Activated CD4-positive, alpha-beta T cell treated with anti-CD3 and anti-CD28 coated beads, Interleukin-2, amount 50 U/mL, for 1 hour (primary cell): Measurements from ENCODE around the gene MAP3K15.

Experiments
- DNase-seq: peaks from one replicate; pipeline ENCODE4 v3.0.0-alpha.2; 2020

MAP3K15 gene

DNA sequence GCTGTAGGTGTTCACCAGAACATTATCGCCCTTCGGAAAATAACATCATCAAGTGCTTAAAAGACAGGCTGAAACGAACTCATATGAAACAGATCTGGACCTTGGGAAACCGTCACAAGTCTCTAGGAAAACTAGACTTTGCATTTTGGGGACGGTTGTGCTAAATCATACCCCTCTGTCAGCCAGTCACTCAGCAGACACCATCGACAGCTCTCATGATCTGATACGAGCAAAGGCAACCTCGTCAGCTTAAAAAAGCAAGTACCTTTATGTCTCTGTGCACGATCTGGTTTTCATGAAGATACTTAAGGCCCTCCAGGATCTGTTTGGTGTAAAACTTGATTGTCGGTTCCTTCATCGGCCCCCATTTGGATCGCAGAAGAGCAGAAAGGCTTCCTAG is 123.2 kb downstream of the MAP3K15 start:
- DNase-seq: no peak

- DNase-seq: no peak
Observed at GRCh38 chrX:19389227-19389845, 126.0 kb downstream of the MAP3K15 start.

DNA sequence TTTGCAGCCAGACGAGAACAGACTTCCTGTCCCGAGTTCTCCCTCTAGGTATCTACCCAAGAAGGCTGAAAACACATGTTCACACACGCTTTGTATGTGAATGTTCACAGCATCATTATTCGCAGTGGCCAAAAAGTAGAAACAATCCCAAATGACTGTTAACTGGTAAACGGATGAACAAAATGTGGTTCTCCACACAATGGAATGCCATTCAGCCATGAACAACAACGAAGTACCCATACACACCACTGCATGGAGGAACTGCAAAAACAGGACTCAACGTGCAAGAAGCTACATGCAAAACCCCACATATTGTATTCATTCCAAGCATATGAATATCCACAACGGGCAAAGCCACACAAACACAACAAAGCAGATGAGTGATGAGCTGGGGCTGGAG is 126.6 kb downstream of the MAP3K15 start:
- DNase-seq: no peak

GRCh38 chrX:19388064-19388679 is 127.1 kb downstream of the MAP3K15 start:
- DNase-seq: no peak

DNA sequence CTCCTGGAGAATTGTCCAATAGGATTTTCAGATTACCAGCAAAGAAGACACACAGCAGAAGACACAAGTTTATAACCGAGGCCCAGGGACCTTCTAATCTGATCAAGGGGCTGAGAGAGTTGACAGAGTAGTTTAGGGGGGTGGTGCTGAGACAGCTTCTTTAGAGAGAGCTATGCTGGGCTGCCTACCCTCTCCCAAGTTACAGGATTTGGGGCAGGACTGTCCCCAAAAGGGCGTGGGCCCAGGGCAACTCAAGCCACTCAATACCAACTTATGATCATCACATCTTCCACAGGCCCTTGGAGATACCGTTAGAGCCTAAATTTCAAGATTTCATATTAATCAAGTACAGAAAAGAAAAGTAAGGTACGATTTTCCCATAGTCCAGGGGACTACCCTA is 128.6 kb downstream of the MAP3K15 start:
- no peak for DNase-seq

DNA sequence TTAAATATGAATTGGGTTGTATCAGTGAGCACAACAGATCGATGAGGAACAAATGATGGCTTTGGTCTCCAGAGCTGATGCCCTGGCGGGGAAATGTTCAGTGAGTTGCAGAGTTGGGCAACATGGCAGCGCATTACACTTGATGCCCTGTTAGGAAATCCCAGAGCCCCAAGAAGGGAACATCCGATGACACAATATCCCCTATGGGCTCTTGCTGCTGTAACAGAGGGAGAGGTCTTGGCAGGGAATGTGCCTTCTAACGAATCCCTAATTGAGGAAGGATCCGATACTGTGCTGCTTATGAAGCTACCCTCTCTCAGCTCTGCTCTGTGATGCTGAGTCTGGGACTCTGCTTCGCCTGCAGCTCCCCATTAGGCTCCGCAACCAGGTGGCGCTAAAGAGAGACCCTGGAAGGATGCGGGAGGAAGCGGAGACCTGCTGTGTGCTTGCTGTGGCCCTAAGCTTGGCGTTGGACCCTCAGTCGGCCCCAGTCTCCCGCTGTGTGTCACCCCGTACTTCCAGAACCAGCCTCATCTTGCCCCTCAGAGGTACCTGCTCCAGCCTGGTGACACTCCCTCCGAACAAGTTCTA is 132.7 kb downstream of the MAP3K15 start:
- peak; percentile 48 for DNase-seq

DNA sequence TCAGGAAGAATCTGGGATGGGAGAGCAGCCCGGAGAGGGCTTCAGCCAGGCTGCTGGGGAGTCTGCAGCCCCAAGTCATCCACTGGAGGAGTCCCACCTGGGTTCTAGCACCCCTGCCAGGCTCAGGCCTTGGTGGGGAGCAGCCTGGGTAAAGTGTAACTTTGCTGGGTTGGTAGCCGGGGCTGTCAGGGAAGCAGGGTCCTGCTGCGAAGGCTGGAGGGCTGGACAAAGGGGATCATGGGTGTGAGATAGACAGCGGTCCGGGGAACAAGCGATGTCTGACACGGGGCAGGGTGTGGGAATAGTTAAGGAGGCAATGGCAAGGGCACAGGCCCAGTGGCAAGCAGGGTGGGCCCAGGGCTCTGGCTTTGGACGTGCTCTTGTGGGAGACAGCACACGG is 134.0 kb downstream of the MAP3K15 start:
- no peak for DNase-seq

DNA sequence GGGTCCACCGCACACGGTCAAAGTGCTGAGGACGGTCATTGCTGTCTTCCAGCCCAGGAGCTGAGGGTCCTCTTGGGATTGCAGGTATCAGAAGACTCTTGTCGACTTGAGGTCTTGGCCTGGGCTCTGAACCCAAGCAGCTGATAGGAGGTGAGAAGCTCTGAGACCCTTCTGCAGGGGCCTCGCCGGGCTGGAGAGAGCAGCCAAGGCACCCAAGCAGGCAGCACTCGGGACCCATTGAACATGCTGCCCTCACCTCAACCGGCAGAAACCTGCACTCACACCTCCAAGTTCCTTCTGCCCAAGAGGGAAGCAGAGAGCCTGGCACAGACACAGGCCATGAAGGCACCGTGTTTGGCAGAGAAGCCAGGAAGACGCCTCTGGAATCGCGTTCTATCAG is 137.5 kb downstream of the MAP3K15 start:
- no peak for DNase-seq

DNA sequence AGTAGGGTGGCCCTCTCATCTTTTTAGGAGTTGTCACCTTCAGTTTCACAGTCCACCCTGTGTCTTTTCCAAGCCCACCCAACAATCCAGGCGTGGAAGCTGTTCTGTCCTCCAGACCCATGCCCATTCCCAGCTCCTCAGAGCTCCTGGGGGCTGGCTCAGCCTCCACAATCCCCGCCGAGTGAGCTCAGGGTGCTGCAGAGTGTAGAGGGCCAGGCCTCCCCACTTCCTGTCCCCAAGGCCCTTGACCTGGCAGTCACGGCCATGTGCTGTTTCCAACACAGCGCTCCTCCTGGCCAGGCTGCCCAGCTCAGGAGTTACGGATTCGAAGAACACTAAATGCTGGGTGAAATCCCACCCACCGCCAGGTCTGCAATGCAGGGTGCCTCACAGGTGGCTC is 139.8 kb downstream of the MAP3K15 start:
- no peak for DNase-seq

DNA sequence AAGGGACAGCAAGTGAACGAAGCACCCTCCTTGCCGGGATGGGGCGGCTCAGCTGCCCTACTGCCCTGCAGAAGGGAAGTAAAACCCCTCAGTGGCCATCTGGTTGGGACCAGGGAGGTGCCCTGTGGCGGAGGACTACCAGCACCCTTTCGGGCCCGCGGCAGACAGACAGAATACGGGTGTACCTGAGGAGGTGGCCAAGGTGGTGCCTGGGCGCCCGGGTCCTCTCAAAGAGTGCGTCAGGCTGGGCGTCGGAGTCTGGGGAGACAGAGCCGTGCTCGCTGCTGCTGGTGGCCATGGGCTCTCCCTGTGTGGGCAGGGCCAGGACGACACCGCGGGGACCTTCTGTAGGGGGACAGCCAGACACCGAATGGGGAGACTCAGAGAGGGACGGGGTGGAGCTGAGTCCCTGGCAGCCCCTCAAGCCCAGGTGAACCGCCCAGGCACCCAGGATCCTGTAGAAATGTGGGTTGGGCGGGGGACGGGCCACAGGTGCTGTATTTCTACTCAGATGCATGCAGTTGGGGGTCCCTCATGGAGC is 141.9 kb downstream of the MAP3K15 start:
- no peak for DNase-seq

GRCh38 chrX:19372547-19373331 is 142.6 kb downstream of the MAP3K15 start:
- no peak for DNase-seq

GRCh38 chrX:19372170-19372546 is 143.2 kb downstream of the MAP3K15 start:
- peak; percentile 65 for DNase-seq

GRCh38 chrX:19370061-19370460 is 145.2 kb downstream of the MAP3K15 start:
- DNase-seq: no peak

GRCh38 chrX:19368576-19368975 is 146.7 kb downstream of the MAP3K15 start:
- DNase-seq: no peak

DNA sequence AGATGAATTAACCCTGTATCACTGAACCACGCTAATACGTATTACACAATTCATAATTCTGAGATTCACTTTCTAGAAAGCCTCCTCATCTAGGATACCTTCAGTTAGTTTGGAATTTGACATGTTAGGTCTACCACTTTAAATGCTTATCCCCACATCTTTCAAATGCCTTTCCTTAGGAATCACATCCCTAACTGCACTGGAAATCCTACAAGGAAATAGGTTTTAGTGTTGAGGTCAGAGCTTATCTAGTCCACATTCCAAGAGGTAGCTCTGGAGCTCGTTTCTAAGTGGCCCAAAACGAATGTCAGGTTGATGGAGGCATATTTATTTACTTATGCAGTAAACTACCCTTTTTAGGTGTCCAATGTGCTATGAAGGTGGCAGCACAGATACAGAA is 153.6 kb downstream of the MAP3K15 start:
- DNase-seq: no peak

DNA sequence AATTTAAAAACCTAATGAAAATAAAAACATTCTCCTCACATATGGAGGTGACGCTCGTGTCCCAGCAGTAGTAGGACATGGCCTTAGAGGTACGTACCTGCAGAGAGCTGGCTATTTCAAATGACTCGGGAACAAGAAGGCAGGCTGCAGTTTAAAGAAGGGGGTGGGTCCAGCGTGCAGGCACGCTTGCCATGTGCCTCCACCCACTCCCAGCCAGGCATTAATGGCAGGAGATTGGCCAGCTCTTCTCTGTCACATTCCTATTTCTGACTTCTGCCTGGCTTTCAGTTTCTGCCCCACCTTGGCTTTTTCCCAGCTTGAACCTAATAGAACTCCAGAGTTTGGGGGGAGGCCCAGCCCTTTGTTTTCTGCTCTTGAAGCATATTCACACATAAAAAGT is 154.4 kb downstream of the MAP3K15 start:
- no peak for DNase-seq

- DNase-seq: no peak
Observed at GRCh38 chrX:19358521-19358920, 156.8 kb downstream of the MAP3K15 start.

GRCh38 chrX:19354625-19355024 is 160.7 kb downstream of the MAP3K15 start:
- DNase-seq: no peak

DNA sequence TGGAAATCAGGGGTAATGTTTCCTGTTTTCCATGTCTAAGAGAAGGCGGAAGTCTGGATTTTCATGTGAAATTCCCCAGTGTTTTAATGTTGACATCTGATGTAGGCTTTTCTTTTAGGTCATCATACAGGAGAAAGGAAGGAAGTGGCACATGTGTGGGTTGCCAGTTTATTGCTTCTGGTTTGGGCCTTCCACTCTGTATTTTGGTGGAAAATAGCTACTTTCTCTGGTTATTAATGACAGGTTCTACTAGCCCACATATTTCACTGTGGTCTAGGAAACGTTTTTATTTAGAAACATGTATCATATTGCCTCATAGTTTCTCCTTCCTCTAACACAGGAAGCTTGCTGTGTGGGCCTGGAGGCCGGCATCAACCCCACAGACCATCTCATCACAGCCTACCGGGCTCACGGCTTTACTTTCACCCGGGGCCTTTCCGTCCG is 164.3 kb downstream of the MAP3K15 start:
- no peak for DNase-seq

GRCh38 chrX:19349264-19349663 is 166.0 kb downstream of the MAP3K15 start:
- no peak for DNase-seq

DNA sequence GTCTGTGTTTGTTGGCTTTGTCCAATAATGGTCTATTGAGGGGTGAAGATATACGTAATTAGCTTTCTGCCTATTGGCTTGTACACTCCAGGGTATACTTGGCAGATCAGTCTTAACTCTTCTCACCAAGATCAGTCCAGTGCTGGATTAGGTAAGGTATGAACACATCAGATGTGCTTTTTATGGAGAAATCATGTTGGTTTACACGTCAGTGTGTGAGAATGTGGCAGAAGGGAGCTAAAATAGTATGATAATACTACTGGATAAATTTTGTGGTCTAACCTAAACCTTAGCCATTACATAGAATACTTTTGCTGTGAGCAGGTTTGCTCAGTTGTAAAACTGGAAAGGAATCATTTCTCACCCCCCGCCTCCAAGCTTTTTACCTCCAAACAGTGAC is 167.4 kb downstream of the MAP3K15 start:
- DNase-seq: no peak

GRCh38 chrX:19344661-19345060 is 170.6 kb downstream of the MAP3K15 start:
- no peak for DNase-seq
